OCI-LY3 (cell line): ENCODE results near the gene AFDN.
A peak's percentile ranks its signal among the peaks of the same experiment; 100 is the strongest.

Experiments
- H2AFZ ChIP-seq: fragments of 200-600, 300-600 bp; shearing (Covaris generic); 2 replicates; pipeline ENCODE4 v1.6.0; 2014; ENCODE audit warnings: antibody characterized with exemption, low read depth, low read length
- H3K27ac ChIP-seq: fragments of 200-600, 300-600 bp; sonication (generic); 2 replicates; pipeline ENCODE4 v1.5.1; 2014; ENCODE audit warnings: mild to moderate bottlenecking, low read length, moderate library complexity, mixed read lengths
- H3K27me3 ChIP-seq: fragments of 200-600, 300-600 bp; sonication (generic); 2 replicates; pipeline ENCODE4 v1.6.1; 2014; ENCODE audit warnings: low read depth, low read length, mixed read lengths
- H3K36me3 ChIP-seq: fragments of 200-600, 300-600 bp; sonication (generic); replicated peaks from 2 replicates; pipeline ENCODE3; 2014; ENCODE audit warnings: low read depth, low read length, mixed read lengths
- H3K4me1 ChIP-seq: fragments of 300-600, 200-600 bp; sonication (generic); 2 replicates; pipeline ENCODE4 v1.6.1; 2014; ENCODE audit warnings: low read length, mixed read lengths
- H3K4me2 ChIP-seq: fragments of 200-600, 300-600 bp; sonication (generic); 2 replicates; pipeline ENCODE4 v1.6.1; 2014; ENCODE audit warnings: low read length, mixed read lengths
- H3K4me3 ChIP-seq: fragments of 300-600, 200-600 bp; sonication (generic); 2 replicates; pipeline ENCODE4 v1.5.1; 2014; ENCODE audit warnings: antibody characterized with exemption, mild to moderate bottlenecking, low read length, moderate library complexity
- H3K79me2 ChIP-seq: fragments of 300-600, 200-600 bp; shearing (Covaris generic); 2 replicates; pipeline ENCODE4 v1.6.1; 2014; ENCODE audit warnings: mild to moderate bottlenecking, low read length, mixed read lengths
- H3K9ac ChIP-seq: fragments of 300-600, 200-600 bp; shearing (Covaris generic); 2 replicates; pipeline ENCODE4 v1.6.0; 2014; ENCODE audit warnings: mild to moderate bottlenecking, low read length, moderate library complexity
- H3K9me3 ChIP-seq: fragments of 200-600, 300-600 bp; shearing (Covaris generic); 2 replicates; pipeline ENCODE4 v1.6.1; 2014; ENCODE audit warnings: low read length, mixed read lengths; ENCODE audit not compliant: insufficient read depth
- H4K20me1 ChIP-seq: fragments of 200-600, 300-600 bp; sonication (generic); 2 replicates; pipeline ENCODE4 v1.6.1; 2016; ENCODE audit warnings: low read length, mixed read lengths; ENCODE audit not compliant: insufficient read depth
- CTCF ChIP-seq: fragments of 200-600, 300-600 bp; sonication (generic); IDR thresholded peaks from 2 replicates; pipeline ENCODE4 v1.5.1; 2014; ENCODE audit warnings: antibody characterized with exemption, low read length, low read depth
- EZH2phosphoT487 ChIP-seq: fragments of 200-600 bp; shearing (Covaris generic); IDR thresholded peaks from 2 replicates; pipeline ENCODE4 v1.6.1; 2018; ENCODE audit warnings: antibody characterized with exemption, mixed run types, low read depth

The AFDN gene

GRCh38 chr6:167856474-167856873 is 29.8 kb downstream of the AFDN start:
- TF ChIP-seq CTCF: no peak
- no peak for TF ChIP-seq EZH2phosphoT487
- H3K79me2 ChIP-seq: peaks cover 100% of the 10 kb centered on the region
- H3K27ac ChIP-seq: peak overlapping the region; percentile 55; the same call in 1 of the 2 replicates

DNA sequence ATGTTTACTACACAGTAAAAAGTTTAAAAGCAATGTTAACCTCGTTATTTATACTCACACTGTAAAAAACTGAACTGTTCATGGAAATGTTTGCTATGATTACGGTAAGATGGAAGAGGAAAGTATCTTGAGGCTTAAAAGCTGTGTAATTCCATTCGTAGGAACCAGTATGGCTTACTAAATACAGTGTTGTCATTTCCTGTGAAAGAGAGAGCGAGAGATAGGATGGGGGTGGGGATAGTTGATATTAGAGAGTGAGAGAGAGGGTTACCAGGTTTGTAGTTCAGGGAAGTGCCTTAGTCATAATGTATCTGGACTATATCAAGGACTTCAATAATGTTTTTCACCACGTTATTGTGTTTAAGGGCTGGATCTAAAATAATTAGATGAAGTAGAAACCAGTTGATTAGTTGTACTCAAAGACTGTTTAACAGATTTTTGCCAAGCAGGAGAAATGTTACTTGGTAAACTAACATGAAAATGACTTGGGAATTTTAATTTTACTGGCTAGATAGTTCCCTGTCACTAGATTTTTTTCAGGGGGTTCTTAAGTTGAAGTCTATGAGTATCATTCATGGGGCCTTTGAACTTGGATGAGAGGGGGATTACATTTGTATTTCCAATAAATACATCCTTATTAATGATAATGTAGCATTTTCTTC is 30.4 kb downstream of the AFDN start:
- TF ChIP-seq CTCF (no peak), EZH2phosphoT487 (no peak)
- Histone ChIP-seq H3K36me3 (no peaks in the 10 kb centered on the region), H2AFZ (no peak overlapping the region), H3K4me2 (peak overlapping the region; percentile 68), H3K27ac (peak overlapping the region; percentile 55), H3K27me3 (no peaks in the 10 kb centered on the region), H3K4me1 (peaks cover 53% of the 10 kb centered on the region), H3K79me2 (peaks cover 100% of the 10 kb centered on the region), H4K20me1 (peaks cover 94% of the 10 kb centered on the region), H3K9ac (peak overlapping the region; percentile 30; the same call in 1 of the 2 replicates), H3K4me3 (peak overlapping the region; percentile 62), H3K9me3 (no peaks in the 10 kb centered on the region)

More at GRCh38 chr6:167856474-167856873, 29.8 kb downstream of the AFDN start:
- H3K4me2 ChIP-seq: peak overlapping the region; percentile 68
- peaks cover 94% of the 10 kb centered on the region for H4K20me1 ChIP-seq
- H2AFZ ChIP-seq: no peak overlapping the region
- H3K9ac ChIP-seq: 0 out of 2 replicates have a peak overlapping the region, but pooled peaks have one; percentile 14
- H3K9me3 ChIP-seq: no peaks in the 10 kb centered on the region
- peaks cover 56% of the 10 kb centered on the region for H3K4me1 ChIP-seq
- H3K36me3 ChIP-seq: no peaks in the 10 kb centered on the region
- H3K4me3 ChIP-seq: peak overlapping the region; percentile 62
- H3K27me3 ChIP-seq: no peaks in the 10 kb centered on the region

GRCh38 chr6:167858086-167858591 is 31.4 kb downstream of the AFDN start:
- Histone ChIP-seq H3K4me2 (peak overlapping the region; percentile 68; the same call in 1 of the 2 replicates), H3K9ac (no peak overlapping the region), H3K36me3 (no peaks in the 10 kb centered on the region), H3K4me1 (peaks cover 48% of the 10 kb centered on the region), H4K20me1 (peaks cover 92% of the 10 kb centered on the region), H3K27ac (no peak overlapping the region), H3K27me3 (no peaks in the 10 kb centered on the region), H3K4me3 (no peak overlapping the region), H3K9me3 (no peaks in the 10 kb centered on the region), H3K79me2 (peaks cover 100% of the 10 kb centered on the region), H2AFZ (no peak overlapping the region)
- TF ChIP-seq CTCF: no peak
- no peak for TF ChIP-seq EZH2phosphoT487

DNA sequence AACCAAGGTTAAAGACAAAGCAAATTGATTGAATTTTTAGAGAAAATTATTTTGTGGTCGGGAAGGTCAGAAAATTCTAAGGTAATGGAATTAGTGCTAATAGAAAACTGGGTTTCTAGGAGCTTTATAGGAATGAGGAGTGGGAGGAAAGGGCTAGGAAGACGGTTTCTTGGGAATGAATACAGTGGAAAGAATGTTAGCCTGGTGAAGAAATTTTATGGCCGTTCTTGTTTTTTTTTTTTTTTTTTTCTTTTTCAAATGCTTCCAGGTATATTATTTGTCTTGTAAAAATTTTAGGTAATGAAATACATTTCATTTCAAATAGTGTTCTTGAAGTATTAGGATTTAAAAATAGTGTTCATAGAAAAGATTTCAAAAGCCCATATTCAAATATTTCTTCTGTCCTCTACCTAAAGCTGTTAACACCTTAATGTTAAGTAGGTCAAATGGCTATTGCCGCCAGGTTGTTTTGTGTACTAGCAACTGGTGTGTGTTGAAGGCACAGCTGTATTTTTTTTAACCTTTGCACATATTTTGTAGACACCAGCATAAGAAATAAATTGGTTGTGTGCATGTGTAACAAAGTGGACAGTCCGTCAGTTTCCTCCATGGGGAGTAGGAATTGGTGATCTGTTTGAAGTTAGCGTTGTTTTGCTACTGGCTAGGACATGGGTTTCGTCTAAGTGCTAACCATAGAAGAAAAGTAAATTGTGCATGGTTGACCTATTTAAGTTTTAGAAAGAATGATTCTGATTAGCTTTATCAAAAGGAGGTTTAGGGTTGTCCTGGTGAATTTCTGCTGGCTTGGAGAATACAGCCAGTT is 32.3 kb downstream of the AFDN start:
- H3K4me3 ChIP-seq: no peak overlapping the region
- H2AFZ ChIP-seq: no peak overlapping the region
- H3K79me2 ChIP-seq: peaks cover 100% of the 10 kb centered on the region
- peaks cover 92% of the 10 kb centered on the region for H4K20me1 ChIP-seq
- H3K9ac ChIP-seq: no peak overlapping the region
- H3K36me3 ChIP-seq: no peaks in the 10 kb centered on the region
- no peaks in the 10 kb centered on the region for H3K9me3 ChIP-seq
- peaks cover 54% of the 10 kb centered on the region for H3K4me1 ChIP-seq
- no peak for TF ChIP-seq EZH2phosphoT487
- no peak for TF ChIP-seq CTCF
- H3K4me2 ChIP-seq: no peak overlapping the region
- no peaks in the 10 kb centered on the region for H3K27me3 ChIP-seq
- no peak overlapping the region for H3K27ac ChIP-seq
